ENCODE results near the gene GOLT1A.
"Not testable (repeated sequence)": the region's sequence is repeated elsewhere in the genome, so short reads cannot be mapped to it uniquely, and the experiment has no call there.

The GOLT1A gene

GRCh38 chr1:204246876-204247275 is 33.1 kb upstream of the GOLT1A start:
- no peak for TF ChIP-seq CTCF (IDR thresholded peaks at IDR 0.05; ENCODE audit: low read length, missing control alignments)
- no peak for DNase-seq (ENCODE audit: low read depth)
- no peak overlapping the region for H3K4me3 ChIP-seq (replicated peaks; ENCODE audit: low read depth, low read length)

GRCh38 chr1:204242920-204243319 is 29.1 kb upstream of the GOLT1A start:
- no peak overlapping the region for H3K4me3 ChIP-seq (replicated peaks; ENCODE audit: low read depth, low read length)
- no peak for TF ChIP-seq CTCF (IDR thresholded peaks at IDR 0.05; ENCODE audit: low read length, missing control alignments)
- DNase-seq (ENCODE audit: low read depth), result no peak

- TF ChIP-seq CTCF (IDR thresholded peaks at IDR 0.05; ENCODE audit: low read length, missing control alignments), result no peak
- no peak overlapping the region for H3K4me3 ChIP-seq (replicated peaks; ENCODE audit: low read depth, low read length)
- no peak for DNase-seq (ENCODE audit: low read depth)
Measured at GRCh38 chr1:204241914-204242313, 28.1 kb upstream of the GOLT1A start.

GRCh38 chr1:204241050-204241449 is 27.3 kb upstream of the GOLT1A start:
- no peak for TF ChIP-seq CTCF (IDR thresholded peaks at IDR 0.05; ENCODE audit: low read length, missing control alignments)
- no peak for DNase-seq (ENCODE audit: low read depth)
- H3K4me3 ChIP-seq (replicated peaks; ENCODE audit: low read depth, low read length), result no peak overlapping the region

- no peak overlapping the region for H3K4me3 ChIP-seq (replicated peaks; ENCODE audit: low read depth, low read length)
- DNase-seq (ENCODE audit: low read depth), result no peak
- no peak for TF ChIP-seq CTCF (IDR thresholded peaks at IDR 0.05; ENCODE audit: low read length, missing control alignments)
Measured at GRCh38 chr1:204240233-204240632, 26.4 kb upstream of the GOLT1A start.

GRCh38 chr1:204239401-204239800 is 25.6 kb upstream of the GOLT1A start:
- not testable (repeated sequence) for DNase-seq (ENCODE audit: low read depth); H3K4me3 ChIP-seq (replicated peaks; ENCODE audit: low read depth, low read length)

- not testable (repeated sequence) for DNase-seq (ENCODE audit: low read depth)
Measured at GRCh38 chr1:204238520-204238919, 24.7 kb upstream of the GOLT1A start.

GRCh38 chr1:204237515-204237914 is 23.7 kb upstream of the GOLT1A start:
- H3K4me3 ChIP-seq (replicated peaks; ENCODE audit: low read depth, low read length); DNase-seq (ENCODE audit: low read depth): not testable (repeated sequence)

More at GRCh38 chr1:204238520-204238919, 24.7 kb upstream of the GOLT1A start:
- not testable (repeated sequence) for H3K4me3 ChIP-seq (replicated peaks; ENCODE audit: low read depth, low read length)

GRCh38 chr1:204232526-204232925 is 18.7 kb upstream of the GOLT1A start:
- no peak for DNase-seq (ENCODE audit: low read depth)
- no peak for TF ChIP-seq CTCF (IDR thresholded peaks at IDR 0.05; ENCODE audit: low read length, missing control alignments)
- H3K4me3 ChIP-seq (replicated peaks; ENCODE audit: low read depth, low read length), result no peak overlapping the region

Data from fibroblast of pulmonary artery (primary cell).